ENCODE measurements around the gene CD8B.
"Not testable (repeated sequence)": the region's sequence is repeated elsewhere in the genome, so short reads cannot be mapped to it uniquely, and the experiment has no call there.

The CD8B gene

DNA sequence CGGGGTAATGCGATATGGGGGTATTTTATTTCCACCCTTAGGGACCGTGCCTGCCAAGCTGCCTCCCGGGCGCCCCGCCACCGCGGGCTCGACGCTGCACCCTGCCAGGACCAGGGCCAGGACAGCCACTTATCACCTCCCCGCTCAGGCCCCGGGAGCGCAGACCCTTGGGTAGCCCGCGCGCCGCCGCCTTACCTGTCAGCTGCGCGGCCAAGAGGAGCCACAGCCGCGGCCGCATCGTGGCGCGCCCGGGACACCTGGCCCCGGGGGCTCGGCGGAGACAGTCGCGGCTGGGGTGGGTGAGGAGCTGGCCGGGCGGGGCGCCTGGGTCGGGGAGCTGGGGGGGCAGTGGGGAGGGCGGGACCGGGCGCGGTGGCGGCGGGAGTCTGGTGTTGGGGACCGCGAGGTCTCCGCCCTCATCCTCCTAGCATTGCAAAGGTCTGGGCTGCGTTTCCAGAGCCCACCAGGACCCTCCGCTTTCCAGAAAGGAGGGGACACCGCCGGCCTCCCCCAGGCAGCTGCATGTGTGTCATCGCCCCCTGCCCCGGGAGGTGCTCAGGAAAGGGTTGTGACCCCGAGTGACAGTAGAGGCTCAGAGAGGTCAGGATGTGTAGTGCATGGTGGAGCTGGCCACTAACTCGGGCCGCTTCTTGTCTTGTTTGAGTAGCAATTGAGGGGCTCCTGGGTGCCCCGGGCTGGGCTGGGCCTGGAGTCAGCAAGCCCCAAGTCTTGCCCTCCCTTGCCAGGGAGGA, at the start of gene CD8B:
Gene CD8B (minus strand): TSS at position 259 of the 752 bp plus-strand sequence. CDS start 21 bp downstream, at position 238.
- not testable (repeated sequence) for DNase-seq

DNA sequence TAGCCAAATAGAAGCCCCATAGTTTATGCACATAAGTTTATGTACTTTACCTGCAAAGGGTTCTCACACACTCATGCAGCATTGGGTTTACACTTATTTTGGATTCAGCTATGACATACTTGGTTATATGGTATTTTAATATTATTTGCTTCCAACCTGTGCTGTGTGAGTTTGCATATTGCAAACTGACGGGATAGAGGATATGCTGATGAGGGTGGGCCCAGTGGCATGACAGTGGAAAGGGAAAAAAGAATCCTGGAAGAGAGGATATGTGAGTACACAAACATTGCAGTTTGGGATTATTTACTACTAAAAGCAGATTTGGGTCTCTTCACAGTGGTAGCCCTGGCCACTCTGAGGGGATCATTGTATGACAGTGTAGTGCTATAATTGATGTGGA, 44.2 kb upstream of the CD8B start:
- not testable (repeated sequence) for DNase-seq

DNA sequence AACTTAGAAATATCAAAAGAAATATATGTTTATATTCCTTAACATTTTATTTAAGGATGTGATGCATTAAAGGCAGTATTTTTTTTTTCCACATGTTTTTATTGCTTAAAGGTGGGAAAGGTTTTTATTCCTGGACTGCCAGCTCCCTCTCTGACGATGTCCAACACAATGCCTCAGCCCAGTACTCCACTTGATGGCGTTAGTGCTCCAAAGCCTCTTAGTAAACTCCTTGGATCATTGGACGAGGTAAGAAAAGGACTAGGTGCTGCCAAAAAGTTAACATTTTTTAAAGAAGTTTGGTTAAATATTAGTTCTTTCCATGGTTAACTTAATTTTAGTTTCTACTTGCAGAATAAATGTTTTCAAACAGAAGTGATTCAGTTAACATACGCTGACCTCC, 39.0 kb upstream of the CD8B start:
- DNase-seq: not testable (repeated sequence)

DNA sequence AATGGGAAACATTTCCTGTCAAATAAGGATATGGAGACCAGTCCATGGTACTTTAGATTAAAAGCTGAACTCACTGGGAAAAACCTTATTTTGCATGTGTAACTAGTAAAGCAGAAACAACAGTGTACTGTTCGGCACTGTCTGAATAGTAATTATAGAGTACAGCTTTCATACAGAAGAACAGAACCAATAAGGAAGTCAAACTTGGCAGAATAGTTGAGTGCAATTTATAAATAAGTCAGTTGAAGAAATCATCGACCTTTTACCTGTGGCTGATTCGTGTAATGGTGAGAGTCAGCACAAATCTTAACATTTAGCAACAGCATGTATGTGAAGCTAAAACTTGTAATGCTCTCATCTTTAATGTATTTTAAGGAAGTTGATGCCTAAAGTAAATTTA, 24.3 kb upstream of the CD8B start:
- DNase-seq: not testable (repeated sequence)

DNA sequence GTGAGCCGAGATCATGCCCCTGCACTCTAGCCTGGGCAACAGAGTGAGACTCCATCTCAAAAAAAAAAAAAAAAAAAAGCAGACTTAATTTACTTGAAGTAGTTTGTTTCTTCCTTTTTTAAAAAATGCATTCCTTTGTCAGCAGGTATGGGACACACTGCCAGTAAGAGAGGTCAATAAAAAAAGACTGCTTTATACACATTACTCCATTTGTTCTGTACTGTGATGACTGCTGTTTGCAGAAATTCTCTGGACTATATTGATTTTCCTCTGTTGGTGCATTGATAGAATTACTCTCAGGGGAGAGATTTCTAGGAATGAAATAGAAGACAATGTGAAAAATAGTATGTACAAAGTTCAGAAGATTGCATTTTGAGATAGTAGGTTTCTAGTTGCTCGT, 21.2 kb upstream of the CD8B start:
- DNase-seq: not testable (repeated sequence)

DNA sequence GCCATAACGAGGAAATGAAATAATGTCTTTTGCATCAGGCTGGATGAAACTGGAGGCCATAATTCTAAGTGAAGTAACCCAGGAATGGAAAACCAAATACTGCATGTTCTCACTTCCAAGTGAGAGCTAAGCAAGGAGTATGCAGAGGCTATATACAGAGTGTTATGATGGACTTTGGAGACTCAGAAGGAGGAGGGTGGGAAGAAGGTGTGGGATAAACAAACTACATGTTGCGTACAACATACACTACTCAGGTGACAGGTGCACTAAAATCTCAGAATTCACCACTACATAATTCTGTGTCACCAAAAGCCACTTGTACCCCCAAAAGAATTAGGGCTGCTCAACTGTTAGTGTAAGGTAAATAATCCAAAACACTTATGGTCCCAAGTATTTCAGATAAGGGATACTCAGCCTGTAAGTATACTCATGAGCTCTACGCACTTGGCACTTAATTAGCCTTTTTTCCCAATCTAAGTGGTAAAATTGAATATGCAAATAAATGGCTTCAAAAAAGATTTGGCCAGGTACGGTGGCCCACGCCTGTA, 20.5 kb upstream of the CD8B start:
- not testable (repeated sequence) for DNase-seq

DNA sequence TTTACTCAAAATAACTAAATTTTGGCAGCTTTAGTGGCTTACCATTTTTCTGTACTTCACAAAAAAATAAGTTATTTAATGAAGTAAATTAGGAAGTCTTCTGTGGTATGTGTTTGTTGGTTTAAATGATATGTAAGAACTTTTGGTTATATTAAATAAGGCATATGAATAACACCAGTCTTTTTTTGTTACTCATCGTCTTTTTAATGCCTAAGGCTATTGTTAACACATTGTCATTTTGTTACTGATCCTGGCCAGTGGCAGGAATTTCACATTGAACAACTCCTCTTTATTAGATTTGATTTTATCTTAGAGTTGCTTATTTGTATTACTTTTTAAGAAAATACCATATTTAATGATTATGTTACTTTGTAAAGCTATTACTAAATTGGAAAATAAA, 17.3 kb upstream of the CD8B start:
- DNase-seq: not testable (repeated sequence)

DNA sequence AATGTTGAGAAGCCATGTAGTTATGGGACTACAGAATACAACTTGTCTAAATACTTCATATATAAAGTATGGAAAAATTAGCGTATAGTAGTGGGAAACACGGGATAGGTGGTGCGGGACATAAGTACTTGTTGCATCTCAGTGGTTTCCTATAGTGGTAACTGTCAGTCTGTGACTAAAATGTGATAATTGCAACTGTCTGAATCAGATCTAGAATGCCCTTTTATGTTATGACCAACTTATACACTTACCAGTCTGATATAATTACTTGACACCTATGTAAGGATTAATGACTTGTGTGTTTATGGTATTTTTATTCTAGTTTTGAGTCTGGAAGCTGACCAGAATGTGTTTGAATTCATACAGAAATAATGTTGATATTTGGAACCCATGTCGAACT, 9.3 kb upstream of the CD8B start:
- DNase-seq: not testable (repeated sequence)

DNA sequence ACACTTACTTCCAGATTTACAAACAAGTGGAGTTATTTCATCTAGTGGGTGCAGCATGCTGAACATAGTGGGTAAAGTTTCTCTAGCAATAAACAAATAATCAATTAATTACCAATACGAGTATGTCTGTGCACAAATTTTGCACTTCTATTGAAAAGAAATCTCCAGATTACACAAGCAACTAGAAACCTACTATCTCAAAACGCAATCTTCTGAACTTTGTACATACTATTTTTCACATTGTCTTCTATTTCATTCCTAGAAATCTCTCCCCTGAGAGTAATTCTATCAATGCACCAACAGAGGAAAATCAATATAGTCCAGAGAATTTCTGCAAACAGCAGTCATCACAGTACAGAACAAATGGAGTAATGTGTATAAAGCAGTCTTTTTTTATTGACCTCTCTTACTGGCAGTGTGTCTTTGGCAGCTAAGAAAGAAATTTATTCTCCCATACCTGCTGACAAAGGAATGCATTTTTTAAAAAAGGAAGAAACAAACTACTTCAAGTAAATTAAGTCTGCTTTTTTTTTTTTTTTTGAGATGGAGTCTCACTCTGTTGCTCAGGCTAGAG, 7.3 kb upstream of the CD8B start:
- DNase-seq: not testable (repeated sequence)

DNA sequence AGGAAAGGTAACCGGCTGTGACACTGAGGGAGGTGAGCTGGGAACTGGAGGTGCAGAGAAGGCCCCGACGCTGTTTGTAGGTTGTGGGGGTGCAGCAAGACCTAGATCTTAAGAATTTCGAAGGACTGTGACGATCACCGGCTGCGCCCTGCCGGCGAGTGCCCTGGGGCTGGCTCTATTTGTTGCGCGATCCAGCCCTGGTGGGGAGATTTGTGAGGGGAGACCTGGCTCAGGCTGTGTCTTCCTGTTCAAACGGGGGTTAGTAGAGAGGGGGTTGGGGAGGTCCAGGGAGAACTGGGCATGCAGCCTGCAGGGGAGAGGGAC, 656 bp upstream of the CD8B start:
- not testable (repeated sequence) for DNase-seq

DNA sequence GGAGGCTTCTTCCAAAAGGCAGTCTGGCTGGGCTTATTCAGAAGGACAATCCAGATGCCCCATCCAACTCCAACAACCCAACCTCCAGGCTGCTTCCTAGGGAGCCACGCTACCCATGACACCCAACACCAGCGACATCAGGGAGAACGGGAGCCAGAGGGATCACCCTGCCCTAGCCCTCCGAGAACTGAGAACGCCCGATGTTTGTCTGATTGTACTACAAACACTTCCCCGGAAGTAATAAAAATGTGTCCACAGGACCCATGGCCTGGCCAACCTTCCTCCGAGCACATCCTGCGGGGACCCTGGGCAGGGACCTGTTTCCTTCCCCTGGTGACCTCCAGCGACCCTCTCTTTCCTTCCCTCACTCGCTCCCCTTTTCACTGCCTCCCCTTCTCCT, 511 bp downstream of the CD8B start:
- DNase-seq: peak; percentile 81

DNA sequence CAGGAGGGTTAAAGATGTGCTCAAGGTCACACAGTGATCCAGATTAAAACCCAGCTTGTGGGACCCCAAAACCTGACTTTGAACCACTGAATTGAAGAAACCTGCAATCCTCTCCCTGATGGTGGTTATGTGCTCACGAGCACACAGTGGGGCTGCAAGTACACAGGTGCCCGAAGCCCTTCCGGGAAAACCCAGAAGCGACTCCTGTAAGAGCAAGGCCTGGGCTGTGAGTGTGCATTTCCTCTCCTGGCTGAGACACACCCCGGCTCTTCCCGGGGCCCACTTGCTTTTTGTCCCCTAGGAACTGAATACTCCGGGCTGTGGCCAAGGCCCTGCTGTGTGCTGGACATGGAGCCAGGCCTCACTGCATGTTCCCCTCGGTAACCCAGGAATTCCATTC, 1.1 kb downstream of the CD8B start:
- DNase-seq: not testable (repeated sequence)

DNA sequence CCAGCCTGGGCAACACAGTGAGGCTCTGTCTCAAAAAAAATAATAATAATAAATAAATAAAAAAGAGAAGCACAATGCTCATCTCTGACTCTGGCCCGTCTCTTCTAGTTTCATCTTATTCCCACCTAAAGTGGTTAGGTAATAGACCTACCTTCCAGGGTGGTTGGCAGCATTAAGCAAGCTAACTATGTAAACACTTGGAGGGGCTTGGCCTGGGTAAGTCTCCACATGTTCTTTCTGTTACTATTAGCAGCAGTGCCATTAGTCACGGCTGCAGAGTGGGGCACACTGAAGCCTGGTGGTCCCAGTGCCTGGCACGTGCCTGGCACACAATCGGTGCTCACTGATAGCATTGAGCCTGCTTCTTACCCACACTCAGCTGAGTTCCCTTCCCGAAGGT, 4.0 kb downstream of the CD8B start:
- DNase-seq: not testable (repeated sequence)

DNA sequence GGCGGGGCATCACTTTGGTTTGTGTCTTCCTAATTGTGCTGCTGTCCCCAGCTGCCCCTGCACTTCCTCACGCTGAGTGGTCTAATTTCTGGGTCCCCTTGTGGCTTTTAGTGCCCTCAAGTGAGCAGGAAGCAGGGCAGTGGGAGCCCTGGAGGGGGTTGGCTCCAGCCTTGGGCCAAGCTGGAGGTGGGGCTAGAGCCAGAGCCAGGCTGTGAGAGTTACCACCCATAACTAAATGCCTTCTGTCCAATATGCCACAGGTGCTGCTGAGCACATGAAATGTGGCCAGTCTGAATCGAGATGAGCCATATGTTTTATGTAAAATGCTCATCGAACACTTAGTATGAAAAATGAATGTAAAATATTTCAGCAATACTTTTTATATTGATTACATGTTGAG, 5.2 kb downstream of the CD8B start:
- DNase-seq: not testable (repeated sequence)

DNA sequence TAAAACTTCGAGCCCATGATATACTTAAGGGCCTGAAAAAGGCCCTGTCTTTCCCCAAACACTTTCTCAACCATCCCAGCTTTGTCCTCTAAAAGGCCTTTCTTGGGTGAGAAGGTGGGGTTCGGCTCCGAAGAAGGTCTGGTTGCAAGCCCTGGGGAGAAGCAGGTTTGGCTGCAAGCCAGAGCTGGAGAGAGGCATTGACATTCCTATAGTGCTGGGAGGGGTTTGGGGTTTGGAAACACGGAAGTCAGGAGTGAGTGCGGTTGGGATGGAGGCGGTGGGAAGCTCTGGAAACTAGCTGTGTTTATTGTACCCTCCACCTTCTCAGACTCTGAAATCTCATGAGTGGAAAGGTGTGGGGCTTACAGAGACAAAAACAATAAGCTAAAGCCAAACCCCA, 5.7 kb downstream of the CD8B start:
- not testable (repeated sequence) for DNase-seq

DNA sequence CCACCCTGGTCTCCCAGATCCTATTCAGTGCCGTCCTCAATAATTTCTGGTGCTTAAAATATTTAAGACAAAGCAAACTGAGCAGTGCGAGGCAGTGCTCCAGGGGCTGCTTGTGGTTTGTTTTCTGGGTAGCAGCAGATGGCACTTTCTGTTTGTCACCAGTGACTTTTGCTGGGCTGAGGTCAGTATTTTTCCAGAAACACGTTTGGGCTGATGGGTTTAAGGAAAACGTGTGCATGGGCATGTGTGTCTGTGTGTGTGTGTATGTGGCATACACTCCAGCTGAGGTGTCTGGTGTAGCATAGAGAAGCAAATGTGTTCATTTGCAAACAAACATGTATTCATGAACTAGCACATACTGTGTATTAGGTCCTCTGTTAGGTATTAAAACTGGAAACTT, 10.1 kb downstream of the CD8B start:
- not testable (repeated sequence) for DNase-seq

DNA sequence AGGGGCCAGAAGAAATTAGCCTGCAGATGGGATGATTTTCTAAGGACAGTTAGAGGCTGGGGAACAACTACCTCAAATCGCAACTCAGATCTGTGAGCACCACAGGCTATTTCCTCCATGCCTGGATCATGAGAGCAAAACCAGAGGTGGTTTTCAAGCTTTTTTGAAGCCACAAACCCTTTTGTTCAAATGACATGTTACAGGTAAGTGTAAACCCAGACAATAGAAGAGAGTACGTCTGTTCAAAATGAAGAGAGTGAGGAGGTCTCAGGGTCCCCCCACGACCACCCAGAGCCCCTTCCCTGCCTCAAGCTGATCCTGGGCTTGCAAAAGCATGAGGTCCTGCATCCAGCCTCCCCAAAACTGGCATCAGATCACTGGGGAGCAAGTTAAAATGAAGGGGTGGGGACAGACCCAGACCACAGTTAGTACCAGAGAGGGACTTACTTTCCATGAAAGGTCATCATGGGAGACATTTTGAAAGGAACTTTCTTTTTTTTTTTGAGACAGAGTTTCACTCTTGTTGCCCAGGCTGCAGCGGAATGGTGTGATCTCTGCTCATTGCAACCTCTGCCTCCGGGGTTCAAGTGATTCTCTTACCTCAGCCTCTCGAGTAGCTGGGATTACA, 19.0 kb downstream of the CD8B start:
- not testable (repeated sequence) for DNase-seq

DNA sequence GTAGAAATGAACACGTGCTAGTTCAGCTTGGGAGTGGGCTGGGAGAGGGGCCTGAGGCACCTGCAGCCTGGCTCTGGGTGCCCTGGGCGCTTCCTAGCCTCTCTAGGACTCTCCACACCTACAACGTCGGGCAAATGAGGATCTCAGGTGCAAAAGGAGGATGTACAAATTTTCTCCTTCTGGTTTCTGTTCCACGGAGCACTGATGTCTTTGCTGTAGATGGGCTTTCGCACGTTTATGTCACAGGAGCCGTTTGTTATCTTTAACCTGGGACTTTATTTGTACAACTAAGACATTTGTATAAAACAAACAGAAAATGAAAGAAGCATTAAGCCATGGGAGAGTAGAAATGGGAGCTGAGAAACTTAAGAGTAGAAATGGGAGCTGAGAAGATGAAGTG, 20.4 kb downstream of the CD8B start:
- peak; percentile 53 for DNase-seq

DNA sequence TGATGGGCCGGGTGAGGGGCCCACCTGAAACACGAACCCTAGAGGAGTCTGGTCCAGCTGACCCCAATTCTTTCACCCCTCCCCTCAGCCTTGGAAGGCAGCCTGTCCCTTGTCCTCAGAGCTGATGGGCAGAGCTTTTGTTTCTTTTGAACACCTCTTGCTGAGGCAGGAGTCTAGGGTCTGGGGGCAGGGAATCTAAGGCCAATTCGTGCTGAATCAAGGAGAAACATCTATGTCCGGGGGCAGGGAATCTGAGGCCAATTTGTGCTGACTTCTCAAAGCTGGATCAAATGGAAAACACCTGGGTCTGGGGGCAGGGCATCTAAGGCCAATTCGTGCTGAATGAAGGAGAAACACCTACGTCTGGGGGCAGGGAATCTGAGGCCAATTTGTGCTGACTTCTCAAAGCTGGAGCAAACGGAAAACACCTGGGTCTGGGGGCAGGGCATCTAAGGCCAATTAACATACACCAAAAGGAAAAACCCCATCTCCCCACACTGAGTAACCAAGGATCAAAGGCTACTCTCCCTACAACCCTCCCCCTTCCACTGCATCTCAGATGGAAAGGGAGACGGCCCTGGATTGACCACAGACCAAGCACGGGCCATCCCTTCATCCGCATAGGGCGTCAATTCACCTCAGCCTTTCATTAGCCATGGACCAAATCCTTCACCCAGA, 21.7 kb downstream of the CD8B start:
- DNase-seq: peak; percentile 58

DNA sequence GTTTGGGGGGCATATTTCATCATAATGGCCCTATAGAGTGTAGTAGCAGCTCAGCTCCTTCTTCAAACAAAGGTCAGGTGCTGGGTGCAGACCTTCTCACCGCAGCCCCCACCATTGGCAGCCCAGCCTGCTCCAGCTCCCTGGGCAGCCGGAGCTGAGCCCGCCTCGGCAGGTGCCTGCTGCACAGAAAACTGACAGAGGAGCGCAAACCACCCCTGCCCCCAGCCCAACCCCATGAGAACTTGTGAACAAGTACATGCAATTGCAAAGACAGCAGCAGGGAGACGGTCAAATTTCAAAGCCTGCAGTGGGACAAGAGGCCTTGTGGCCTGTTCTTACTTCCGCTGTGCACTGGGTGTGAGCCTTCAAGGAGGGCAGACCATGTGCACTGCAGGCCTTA, 22.2 kb downstream of the CD8B start:
- peak; percentile 70 for DNase-seq

DNA sequence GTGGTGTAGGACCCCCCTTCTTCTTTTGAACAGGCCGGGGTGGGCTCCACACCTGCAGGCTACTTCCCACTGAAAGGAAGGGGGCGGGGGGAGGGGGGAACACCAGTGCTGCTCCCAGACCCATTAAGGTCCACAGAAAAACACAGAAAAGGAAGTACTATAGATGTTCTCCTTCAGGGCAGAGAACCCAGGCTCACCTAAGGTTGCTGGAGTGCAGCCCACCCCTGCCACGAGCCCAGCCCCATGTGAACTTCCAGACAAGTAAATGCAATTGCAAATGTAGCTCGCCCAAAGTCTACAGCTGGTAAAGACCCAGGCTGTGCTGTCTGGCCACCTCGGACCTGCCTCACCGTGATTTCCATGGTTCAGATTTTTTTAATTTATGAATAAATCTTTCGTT, 24.0 kb downstream of the CD8B start:
- peak; percentile 71 for DNase-seq

DNA sequence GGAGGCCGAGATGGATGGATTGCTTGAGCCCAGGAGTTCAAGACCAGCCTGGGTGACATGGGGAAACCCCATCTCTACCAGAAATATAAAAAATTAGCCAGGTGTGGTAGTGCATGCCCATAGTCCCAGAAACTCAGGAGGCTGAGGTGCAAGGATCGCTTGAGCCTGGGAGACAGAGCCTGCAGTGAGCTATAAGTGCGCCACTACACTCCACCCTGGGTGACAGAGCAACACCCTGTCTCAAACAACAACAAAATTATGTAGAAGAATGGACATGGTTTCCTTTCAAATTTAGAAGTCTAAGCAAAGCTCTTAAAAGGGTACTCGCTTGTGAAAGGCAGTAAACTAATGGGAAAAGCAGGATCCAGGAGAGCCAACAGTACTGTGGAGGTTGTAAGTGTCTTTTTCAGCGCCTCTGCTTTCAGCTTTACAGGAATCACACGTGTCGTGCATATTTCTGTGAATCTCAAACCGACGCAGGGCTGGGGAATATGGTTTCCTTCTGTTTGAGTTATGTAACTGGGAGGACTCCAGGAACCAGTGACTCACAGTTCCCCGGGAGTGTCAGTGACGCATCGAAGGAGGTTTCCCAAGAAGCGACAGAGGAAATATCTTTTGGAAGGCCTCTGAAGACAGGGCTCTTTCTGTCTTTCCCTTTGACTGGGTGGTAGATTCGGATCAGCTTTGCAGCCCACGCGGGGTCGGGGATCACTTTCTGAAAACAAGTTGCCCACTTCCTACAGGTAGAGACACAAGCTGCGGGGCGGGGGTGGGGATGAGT, 24.6 kb downstream of the CD8B start:
- peak; percentile 84 for DNase-seq

DNA sequence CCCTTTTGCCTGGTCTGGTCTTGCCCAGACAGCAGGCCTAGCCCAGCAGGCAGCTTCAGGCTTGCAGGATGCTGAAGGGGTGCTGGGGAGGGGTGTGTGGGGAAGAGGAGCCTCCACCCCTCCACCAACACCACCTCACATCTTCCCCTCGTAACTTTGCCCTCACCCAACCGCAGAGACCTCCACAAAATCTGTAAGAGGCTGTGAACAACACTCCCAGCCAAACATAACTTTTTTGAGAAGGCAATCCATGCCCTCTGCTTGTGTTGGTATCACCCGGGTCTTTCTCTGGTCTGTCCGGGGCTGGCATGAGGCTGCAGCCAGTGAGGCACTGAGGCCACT, 26.2 kb downstream of the CD8B start:
- not testable (repeated sequence) for DNase-seq
